ENCODE data around the gene ADGRG3. TPM values are rescaled to one million over a fixed set of nuclear protein-coding genes. Genes with fewer than 3 reads are reported as not detected.
A peak's percentile ranks its signal among the peaks of the same experiment; 100 is the strongest.

Gene ADGRG3
- polyA plus RNA-seq, 1 donor (not counting 4 experiments of a cell fraction or from before 2014, with no cell fraction given): not detected

- Histone ChIP-seq H3K27ac (ENCODE audit: control insufficient read depth, insufficient read depth, low read length) (no peak overlapping the region), H3K9ac (ENCODE audit: control insufficient read depth, extremely low read depth, insufficient read depth, low read length) (no peak overlapping the region), H3K79me2 (ENCODE audit: control insufficient read depth, insufficient read depth, low read length) (no peaks in the 10 kb centered on the region), H4K20me1 (ENCODE audit: control insufficient read depth, extremely low read depth, insufficient read depth, low read length) (no peaks in the 10 kb centered on the region), H3K27me3 (ENCODE audit: control insufficient read depth, extremely low read depth, insufficient read depth, low read length) (no peaks in the 10 kb centered on the region), H3K4me2 (ENCODE audit: control insufficient read depth, extremely low read depth, insufficient read depth, low read depth, low read length) (no peak overlapping the region), H3K36me3 (ENCODE audit: control insufficient read depth in 2 of 2, extremely low read depth in 1 of 2, insufficient read depth in 2 of 2, low read length in 2 of 2) (no peaks in the 10 kb centered on the region), H3K9me3 (ENCODE audit: control insufficient read depth, low read depth, low read length) (no peaks in the 10 kb centered on the region), H2AFZ (ENCODE audit: control insufficient read depth, low read length) (no peak overlapping the region), H3K4me3 (ENCODE audit: control insufficient read depth in 2 of 3, extremely low read depth in 1 of 3, insufficient read depth in 2 of 3, low read depth in 1 of 3, low read length in 3 of 3) (no peak overlapping the region), H3K9me1 (ENCODE audit: control insufficient read depth, extremely low read depth, insufficient read depth, low read length) (no peaks in the 10 kb centered on the region), H3K4me1 (ENCODE audit: control insufficient read depth, extremely low read depth, insufficient read depth, low read length) (no peaks in the 10 kb centered on the region)
- no peak for TF ChIP-seq EZH2 (IDR thresholded peaks at IDR 0.05; ENCODE audit: low read length)
- peak; percentile 14 to 23 (median 17) for TF ChIP-seq CTCF (optimal IDR thresholded peaks at IDR 0.05 in 1 of 3, IDR thresholded peaks at IDR 0.05 in 1 of 3, conservative IDR thresholded peaks at IDR 0.05 in 1 of 3; ENCODE audit: extremely low read depth in 1 of 3, insufficient read depth in 2 of 3, low read length in 3 of 3)
- FAIRE-seq: no peak
- no peak for DNase-seq (ENCODE audit: low read depth, low spot score)
- dilution Hi-C loops (cut with MboI; ENCODE audit: extremely low pct_ligation_motif_present, low sequenced_read_pairs): no loop called here
These were observed 55.1 kb downstream of the ADGRG3 start for GRCh38 chr16:57723170-57723569.

GRCh38 chr16:57724531-57724930 lies 56.4 kb downstream of the ADGRG3 start:
- no peaks in the 10 kb centered on the region for H3K4me1 ChIP-seq (ENCODE audit: control insufficient read depth, extremely low read depth, insufficient read depth, low read length)
- dilution Hi-C loops (cut with MboI; ENCODE audit: extremely low pct_ligation_motif_present, low sequenced_read_pairs): no loop called here
- no peak overlapping the region for H3K4me2 ChIP-seq (ENCODE audit: control insufficient read depth, extremely low read depth, insufficient read depth, low read depth, low read length)
- DNase-seq (ENCODE audit: low read depth, low spot score) (no peak), FAIRE-seq (no peak)
- no peaks in the 10 kb centered on the region for H3K9me1 ChIP-seq (ENCODE audit: control insufficient read depth, extremely low read depth, insufficient read depth, low read length)
- TF ChIP-seq EZH2 (IDR thresholded peaks at IDR 0.05; ENCODE audit: low read length) (no peak), CTCF (optimal IDR thresholded peaks at IDR 0.05 in 1 of 3, IDR thresholded peaks at IDR 0.05 in 1 of 3, conservative IDR thresholded peaks at IDR 0.05 in 1 of 3; ENCODE audit: extremely low read depth in 1 of 3, insufficient read depth in 2 of 3, low read length in 3 of 3) (no peak)
- H3K9ac ChIP-seq (ENCODE audit: control insufficient read depth, extremely low read depth, insufficient read depth, low read length): no peak overlapping the region
- H3K79me2 ChIP-seq (ENCODE audit: control insufficient read depth, insufficient read depth, low read length): no peaks in the 10 kb centered on the region
- H4K20me1 ChIP-seq (ENCODE audit: control insufficient read depth, extremely low read depth, insufficient read depth, low read length): no peaks in the 10 kb centered on the region
- no peak overlapping the region for H3K27ac ChIP-seq (ENCODE audit: control insufficient read depth, insufficient read depth, low read length)
- H3K36me3 ChIP-seq (ENCODE audit: control insufficient read depth in 2 of 2, extremely low read depth in 1 of 2, insufficient read depth in 2 of 2, low read length in 2 of 2): no peaks in the 10 kb centered on the region
- no peaks in the 10 kb centered on the region for H3K27me3 ChIP-seq (ENCODE audit: control insufficient read depth, extremely low read depth, insufficient read depth, low read length)
- no peaks in the 10 kb centered on the region for H3K9me3 ChIP-seq (ENCODE audit: control insufficient read depth, low read depth, low read length)
- no peak overlapping the region for H2AFZ ChIP-seq (ENCODE audit: control insufficient read depth, low read length)
- no peak overlapping the region for H3K4me3 ChIP-seq (ENCODE audit: control insufficient read depth in 2 of 3, extremely low read depth in 1 of 3, insufficient read depth in 2 of 3, low read depth in 1 of 3, low read length in 3 of 3)
